ENCODE data around the gene BCAS2. TPM values are rescaled to one million over a fixed set of nuclear protein-coding genes. Genes with fewer than 3 reads are reported as not detected.

BCAS2 gene
- total RNA-seq (2022) (30.7 and 34.7 TPM in 2 replicates), Bru-seq, nascent RNA (percentile 70 among the genes with signal in this experiment), BruChase-seq, experiment 1, labeled RNA remaining after a 6-hour chase (percentile 73 among the genes with signal in this experiment), BruChase-seq, experiment 2, labeled RNA remaining after a 2-hour chase (percentile 69 among the genes with signal in this experiment)
- long read RNA-seq, transcript BCAS2-201 (7 exons, 1,299 nt), result major isoform, 84 of 102 reads
- long read RNA-seq, partial matches to known transcripts, result 14 of 102 reads
- long read RNA-seq, other reads (novel, unspliced or antisense), result 3 of 102 reads

GRCh38 chr1:114581335-114582287, at the start of gene BCAS2:
Gene BCAS2 (minus strand): TSS chr1:114581615. CDS start chr1:114581591, 24 bp downstream.
- Mint-ChIP-seq H3K27ac (ENCODE audit: unreplicated experiment) (peak within 1 kb of the TSS; percentile 97), H3K27me3 (ENCODE audit: unreplicated experiment) (no peaks in the 10 kb centered on the region), H3K36me3 (ENCODE audit: insufficient read depth, unreplicated experiment) (peaks cover 18% of the 10 kb centered on the region), H3K4me3 (ENCODE audit: low read depth, unreplicated experiment) (peak within 1 kb of the TSS; percentile 87), H3K9me3 (ENCODE audit: low read depth, unreplicated experiment) (no peaks in the 10 kb centered on the region), H3K4me1 (ENCODE audit: low read depth, unreplicated experiment) (peaks cover 10% of the 10 kb centered on the region)
- peak; percentile 87 for DNase-seq
- TSS peak; percentile 94 for BruUV-seq (replicated peaks)
- intact Hi-C loops (cut with micrococcal nuclease; ENCODE audit: unreplicated experiment), result no loop called here
- TF ChIP-seq CTCF (IDR thresholded peaks at IDR 0.05; ENCODE audit: unreplicated experiment), result no peak
- CTCF ChIA-PET, result no interaction called here

GRCh38 chr1:114627107-114627506, 45.7 kb upstream of the BCAS2 start:
- no TSS peak for BruUV-seq (replicated peaks)
- DNase-seq, result peak; percentile 4
- intact Hi-C loops (cut with micrococcal nuclease; ENCODE audit: unreplicated experiment), result loop anchor here (5.0 kb wide), 1 partner anchor 370 kb away; no protein-coding TSS in a partner anchor
- Mint-ChIP-seq H3K4me3 (ENCODE audit: low read depth, unreplicated experiment) (no peak overlapping the region), H3K27ac (ENCODE audit: unreplicated experiment) (peak overlapping the region; percentile 30), H3K9me3 (ENCODE audit: low read depth, unreplicated experiment) (no peaks in the 10 kb centered on the region), H3K27me3 (ENCODE audit: unreplicated experiment) (no peaks in the 10 kb centered on the region), H3K4me1 (ENCODE audit: low read depth, unreplicated experiment) (peaks cover 11% of the 10 kb centered on the region), H3K36me3 (ENCODE audit: insufficient read depth, unreplicated experiment) (peaks cover 3% of the 10 kb centered on the region)
- no peak for TF ChIP-seq CTCF (IDR thresholded peaks at IDR 0.05; ENCODE audit: unreplicated experiment)
- CTCF ChIA-PET, result interaction anchor here (0.6 to 0.7 kb wide), 3 partner anchors 92 to 892 kb away, joined by 3 to 5 read pairs (median 3); no protein-coding TSS in a partner anchor

GRCh38 chr1:114623364-114623763, 41.9 kb upstream of the BCAS2 start:
- H3K4me1 Mint-ChIP-seq (ENCODE audit: low read depth, unreplicated experiment), result peaks cover 11% of the 10 kb centered on the region
- intact Hi-C loops (cut with micrococcal nuclease; ENCODE audit: unreplicated experiment), result no loop called here
- no TSS peak for BruUV-seq (replicated peaks)
- no peak overlapping the region for H3K27ac Mint-ChIP-seq (ENCODE audit: unreplicated experiment)
- no peak for TF ChIP-seq CTCF (IDR thresholded peaks at IDR 0.05; ENCODE audit: unreplicated experiment)
- peaks cover 3% of the 10 kb centered on the region for H3K36me3 Mint-ChIP-seq (ENCODE audit: insufficient read depth, unreplicated experiment)
- CTCF ChIA-PET, result no interaction called here
- H3K4me3 Mint-ChIP-seq (ENCODE audit: low read depth, unreplicated experiment), result no peak overlapping the region
- no peak for DNase-seq
- no peaks in the 10 kb centered on the region for H3K27me3 Mint-ChIP-seq (ENCODE audit: unreplicated experiment)
- no peaks in the 10 kb centered on the region for H3K9me3 Mint-ChIP-seq (ENCODE audit: low read depth, unreplicated experiment)

- intact Hi-C loops (cut with micrococcal nuclease; ENCODE audit: unreplicated experiment), result loop anchor here (2.0 kb wide), 1 partner anchor 50 kb away; the partner anchor contains the start of gene DENND2C
- no peaks in the 10 kb centered on the region for H3K9me3 Mint-ChIP-seq (ENCODE audit: low read depth, unreplicated experiment)
- CTCF ChIA-PET, result no interaction called here
- H3K27me3 Mint-ChIP-seq (ENCODE audit: unreplicated experiment), result no peaks in the 10 kb centered on the region
- no TSS peak for BruUV-seq (replicated peaks)
- H3K4me1 Mint-ChIP-seq (ENCODE audit: low read depth, unreplicated experiment), result no peaks in the 10 kb centered on the region
- no peak overlapping the region for H3K27ac Mint-ChIP-seq (ENCODE audit: unreplicated experiment)
- TF ChIP-seq CTCF (IDR thresholded peaks at IDR 0.05; ENCODE audit: unreplicated experiment), result no peak
- H3K36me3 Mint-ChIP-seq (ENCODE audit: insufficient read depth, unreplicated experiment), result no peaks in the 10 kb centered on the region
- H3K4me3 Mint-ChIP-seq (ENCODE audit: low read depth, unreplicated experiment), result no peak overlapping the region
- DNase-seq, result no peak
Observed at GRCh38 chr1:114620419-114620818, 39.0 kb upstream of the BCAS2 start.
